Thoracic aorta (tissue), 2 donors: ENCODE results near the gene CGGBP1. TPM values are rescaled to one million over a fixed set of nuclear protein-coding genes. Genes with fewer than 3 reads are reported as not detected.

Experiments
- ATAC-seq: fragments of 150-250 bp; one replicate; pipeline ENCODE4 v1.8.0; 2017; ENCODE audit warnings: low read depth; ENCODE audit not compliant: insufficient number of reproducible peaks, low FRiP score
- DNase-seq: peaks from one replicate; pipeline ENCODE4 v3.0.0-alpha.2; 2020; ENCODE audit warnings: low spot score
- H3K27ac ChIP-seq, 2 donors: fragments of 200-600 bp; sonication (generic); 1 replicate in 1 of 2; 2 replicates in 1 of 2; pipeline ENCODE4 v1.5.1; 2016; ENCODE audit warnings: mild to moderate bottlenecking in 2 of 2, moderate library complexity in 2 of 2
- H3K27me3 ChIP-seq: fragments of 200-600 bp; sonication (generic); replicated peaks from 2 replicates; pipeline ENCODE4 v1.6.0; 2016; ENCODE audit warnings: mild to moderate bottlenecking; ENCODE audit not compliant: insufficient read depth
- H3K36me3 ChIP-seq: fragments of 200-600 bp; sonication (generic); one replicate; pipeline ENCODE4 v1.5.1; 2016
- H3K4me1 ChIP-seq, 2 donors: fragments of 200-600 bp; sonication (generic); 1 replicate in 1 of 2; 2 replicates in 1 of 2; pipeline versions ENCODE4 v1.5.1 to v1.6.0; 2016; ENCODE audit warnings: low read depth in 2 of 2, mild to moderate bottlenecking in 1 of 2; ENCODE audit not compliant: control insufficient read depth in 1 of 2
- H3K4me3 ChIP-seq: fragments of 200-600 bp; sonication (generic); 2 replicates; pipeline ENCODE4 v1.5.1; 2016; ENCODE audit warnings: mild to moderate bottlenecking
- H3K9me3 ChIP-seq: fragments of 200-600 bp; sonication (generic); 2 replicates; pipeline ENCODE4 v1.5.1; 2016
- CTCF ChIP-seq: fragments of 200-600 bp; sonication (generic); IDR thresholded peaks from one replicate; pipeline ENCODE4 v1.5.1; 2019; ENCODE audit warnings: antibody characterized with exemption
- total RNA-seq, 2 donors: library from RNA; depleted of rRNA; stranded (reverse); fragments of >200 nt; gene quantifications; one replicate each; pipeline versions ENCODE4 v1.1.0 to v1.2.3, GENCODE V29; 2016

CGGBP1 gene, protein sequence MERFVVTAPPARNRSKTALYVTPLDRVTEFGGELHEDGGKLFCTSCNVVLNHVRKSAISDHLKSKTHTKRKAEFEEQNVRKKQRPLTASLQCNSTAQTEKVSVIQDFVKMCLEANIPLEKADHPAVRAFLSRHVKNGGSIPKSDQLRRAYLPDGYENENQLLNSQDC
- total RNA-seq: 10 to 100 TPM; 52.7 to 83.8 TPM

GRCh38 chr3:88058581-88059379, at the start of gene CGGBP1, which contains the start of gene ZNF654:
Gene CGGBP1, minus strand, starts transcription at chr3:88059005. Its CDS starts 3,029 bp downstream, at chr3:88055976.
Gene ZNF654, plus strand, starts transcription at chr3:88059255. Its CDS starts 65 bp downstream, at chr3:88059320.
- peaks cover 11% of the 10 kb centered on the region for H3K36me3 ChIP-seq
- no peak for TF ChIP-seq CTCF
- H3K9me3 ChIP-seq: no peaks in the 10 kb centered on the region
- peak; percentile 97 for DNase-seq
- peak within 1 kb of the TSS; percentile 97 for H3K4me3 ChIP-seq
- H3K27me3 ChIP-seq: no peaks in the 10 kb centered on the region
- H3K4me1 ChIP-seq: peaks cover 35 to 41% of the 10 kb centered on the region in 2 donors
- H3K27ac ChIP-seq: peak within 1 kb of the TSS; percentile 98
- ATAC-seq: peak; percentile 99

GRCh38 chr3:88105325-88105724, 46.5 kb upstream of the CGGBP1 start:
- H3K36me3 ChIP-seq: no peaks in the 10 kb centered on the region
- H3K4me1 ChIP-seq: peaks cover 5 to 14% of the 10 kb centered on the region in 2 donors
- H3K9me3 ChIP-seq: no peaks in the 10 kb centered on the region
- TF ChIP-seq CTCF: no peak
- ATAC-seq: no peak
- DNase-seq: no peak
- H3K4me3 ChIP-seq: no peak overlapping the region
- no peak overlapping the region for H3K27ac ChIP-seq
- no peaks in the 10 kb centered on the region for H3K27me3 ChIP-seq

DNA sequence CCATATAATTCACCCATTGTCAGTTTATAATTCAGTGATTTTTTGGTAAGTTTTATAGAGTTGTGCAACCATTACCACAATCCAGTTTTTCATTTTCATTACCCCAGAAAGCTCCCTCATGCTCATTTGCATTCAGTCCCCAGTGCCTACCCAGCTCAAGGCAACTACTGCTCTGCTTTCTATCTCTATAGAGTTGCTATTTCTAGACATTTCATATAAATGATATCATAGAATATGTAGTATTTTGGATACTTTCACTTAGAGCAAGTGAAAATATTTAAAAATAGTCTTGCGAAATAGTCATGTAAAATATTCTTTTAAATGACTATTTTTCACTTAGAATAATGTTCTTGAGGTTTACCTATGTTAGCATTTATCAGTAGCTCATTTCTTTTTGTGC, 42.3 kb upstream of the CGGBP1 start:
- no peak for ATAC-seq
- Histone ChIP-seq H3K36me3 (no peaks in the 10 kb centered on the region), H3K27me3 (no peaks in the 10 kb centered on the region), H3K4me1 (peaks cover 2 to 9% of the 10 kb centered on the region in 2 donors), H3K27ac (no peak overlapping the region), H3K4me3 (no peak overlapping the region), H3K9me3 (no peaks in the 10 kb centered on the region)
- TF ChIP-seq CTCF: no peak
- DNase-seq: no peak

DNA sequence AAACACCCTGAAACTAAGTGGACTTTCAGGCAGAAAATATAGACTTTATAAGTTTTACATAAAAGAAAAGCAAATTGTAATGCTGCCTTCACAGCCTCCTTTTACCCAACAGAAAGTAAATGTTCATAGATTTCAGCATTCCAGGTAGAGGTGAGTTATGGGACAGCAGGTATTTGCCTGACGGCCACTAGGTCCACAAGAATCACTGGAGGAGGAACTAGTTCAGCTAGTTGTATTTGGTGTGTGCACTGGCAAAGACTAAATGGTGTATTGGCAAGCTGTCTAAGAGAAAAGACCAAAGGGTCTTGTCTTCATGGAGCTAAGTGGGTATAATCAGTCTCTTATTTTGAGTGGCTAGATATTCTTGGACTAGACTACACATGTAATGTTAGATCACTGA, 34.5 kb upstream of the CGGBP1 start:
- Histone ChIP-seq H3K27ac (no peak overlapping the region), H3K9me3 (no peaks in the 10 kb centered on the region), H3K36me3 (no peaks in the 10 kb centered on the region), H3K4me1 (peaks cover 0 to 3% of the 10 kb centered on the region in 2 donors), H3K27me3 (no peaks in the 10 kb centered on the region), H3K4me3 (no peak overlapping the region)
- TF ChIP-seq CTCF: no peak
- ATAC-seq (no peak), DNase-seq (no peak)

DNA sequence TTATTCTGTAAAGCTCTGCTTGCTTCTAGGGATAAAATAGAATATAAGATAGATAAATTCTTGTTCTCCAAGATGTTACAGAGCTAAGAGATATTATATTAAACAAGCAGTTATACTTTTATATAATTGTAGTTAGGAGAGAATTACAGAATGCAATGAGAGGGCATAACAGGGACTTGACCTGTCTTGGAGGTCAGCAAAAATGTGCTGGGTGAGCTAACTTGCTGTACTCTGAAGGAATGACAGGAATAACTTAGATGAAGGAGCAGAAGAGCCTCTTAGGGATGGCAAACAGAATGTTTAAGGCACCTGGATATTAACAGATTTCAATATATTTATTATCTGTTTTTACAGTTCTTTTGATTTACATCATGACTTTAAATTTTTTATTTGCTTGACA, 33.5 kb upstream of the CGGBP1 start:
- Histone ChIP-seq H3K4me3 (no peak overlapping the region), H3K9me3 (no peaks in the 10 kb centered on the region), H3K27me3 (no peaks in the 10 kb centered on the region), H3K27ac (no peak overlapping the region), H3K4me1 (peaks cover 0 to 3% of the 10 kb centered on the region in 2 donors), H3K36me3 (peaks cover 2% of the 10 kb centered on the region)
- ATAC-seq (no peak), DNase-seq (no peak)
- no peak for TF ChIP-seq CTCF
